HCT116 (cell line): ENCODE results near the gene RNF175.

ENCODE experiments used
- CTCF ChIP-seq, 3 experiments: fragments of 200-600 bp in 1 of 3; sonication (generic) in 1 of 3; IDR thresholded peaks in 2 of 3; conservative IDR thresholded peaks in 1 of 3; 2 replicates each; pipeline ENCODE4 v1.5.1; 2012 to 2017; ENCODE audit warnings: low read depth in 2 of 3, low read length in 2 of 3, antibody characterized with exemption in 1 of 3, borderline replicate concordance in 1 of 3, control low read depth in 1 of 3, mild to moderate bottlenecking in 1 of 3, mixed read lengths in 1 of 3, mixed run types in 1 of 3, moderate library complexity in 1 of 3; ENCODE audit not compliant: insufficient read depth in 1 of 3
- EZH2 ChIP-seq: fragments of 200-600 bp; sonication (generic); IDR thresholded peaks from 2 replicates; pipeline ENCODE4 v1.6.1; 2017; ENCODE audit warnings: antibody characterized with exemption, mixed run types
- POLR2A ChIP-seq: IDR thresholded peaks from 2 replicates; pipeline ENCODE4 v1.7.0; 2011; ENCODE audit warnings: borderline replicate concordance; ENCODE audit not compliant: insufficient read depth, insufficient read length; ENCODE audit errors: extremely low read depth
- POLR2AphosphoS5 ChIP-seq: IDR thresholded peaks from 2 replicates; pipeline ENCODE4 v1.6.1; 2011; ENCODE audit warnings: mild to moderate bottlenecking, low read depth, low read length, moderate library complexity
- ZNF274 ChIP-seq: fragments of 200-500 bp; sonication (Bioruptor generic); IDR thresholded peaks from 2 replicates; pipeline ENCODE4 v1.6.1; 2014; ENCODE audit warnings: mild to moderate bottlenecking, low read depth, low read length, inconsistent platforms

GRCh38 chr4:153728660-153729059 is 31.2 kb downstream of the RNF175 start:
- TF ChIP-seq EZH2 (no peak), POLR2A (no peak), CTCF (IDR thresholded peaks at IDR 0.05 in 2 of 3, conservative IDR thresholded peaks at IDR 0.05 in 1 of 3; ENCODE audit: borderline replicate concordance in 1 of 3, insufficient read depth in 1 of 3, low read depth in 2 of 3, low read length in 2 of 3) (no peak), POLR2AphosphoS5 (no peak), ZNF274 (no peak)
